ENCODE measurements around the gene TNNI3.

TNNI3 gene

DNA sequence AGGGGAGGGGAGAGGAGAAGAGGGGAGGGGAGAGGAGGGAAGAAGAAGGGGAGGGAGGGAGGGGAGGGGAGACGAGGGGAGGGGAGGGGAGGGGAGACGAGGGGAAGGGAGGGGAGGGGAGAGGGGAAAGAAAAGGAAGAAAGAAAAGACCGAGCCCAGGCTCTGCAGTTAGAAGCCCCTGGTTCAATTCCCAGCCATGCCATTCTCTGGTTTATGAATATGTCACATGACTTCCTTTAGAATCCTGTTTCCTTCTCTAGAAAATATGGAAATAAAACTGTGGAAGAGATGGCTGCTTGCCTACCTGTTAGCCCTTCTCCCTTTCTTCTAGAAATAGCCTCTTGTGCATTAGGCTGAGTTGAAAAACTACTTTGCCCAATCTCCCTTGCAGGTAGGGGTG, 22.8 kb downstream of the TNNI3 start:
- Histone ChIP-seq H3K27ac (ENCODE audit: low read depth, low read length) (no peak overlapping the region), H3K4me3 (ENCODE audit: insufficient read depth, low read length, poor library complexity, severe bottlenecking) (no peak overlapping the region), H3K9me3 (ENCODE audit: insufficient read depth, low read length) (no peaks in the 10 kb centered on the region), H4K20me1 (ENCODE audit: low read depth, low read length) (no peaks in the 10 kb centered on the region), H3K9ac (ENCODE audit: low read length) (no peak overlapping the region), H3K4me2 (ENCODE audit: low read depth, low read length, poor library complexity, severe bottlenecking) (no peak overlapping the region), H2AFZ (ENCODE audit: low read depth, low read length, severe bottlenecking) (no peak overlapping the region), H3K9me2 (replicated peaks; ENCODE audit: insufficient read depth, low read length) (no peaks in the 10 kb centered on the region), H3F3A (ENCODE audit: insufficient read depth) (no peaks in the 10 kb centered on the region), H3K79me2 (ENCODE audit: insufficient read depth, low read length) (no peaks in the 10 kb centered on the region), H3K27me3 (ENCODE audit: low read length) (no peaks in the 10 kb centered on the region), H3K36me3 (ENCODE audit: low read length) (no peaks in the 10 kb centered on the region)
- TF ChIP-seq CTCF (IDR thresholded peaks at IDR 0.05; ENCODE audit: insufficient read depth, low read length, poor library complexity, severe bottlenecking) (no peak), EZH2phosphoT487 (conservative IDR thresholded peaks at IDR 0.05; ENCODE audit: low read length) (no peak)

DNA sequence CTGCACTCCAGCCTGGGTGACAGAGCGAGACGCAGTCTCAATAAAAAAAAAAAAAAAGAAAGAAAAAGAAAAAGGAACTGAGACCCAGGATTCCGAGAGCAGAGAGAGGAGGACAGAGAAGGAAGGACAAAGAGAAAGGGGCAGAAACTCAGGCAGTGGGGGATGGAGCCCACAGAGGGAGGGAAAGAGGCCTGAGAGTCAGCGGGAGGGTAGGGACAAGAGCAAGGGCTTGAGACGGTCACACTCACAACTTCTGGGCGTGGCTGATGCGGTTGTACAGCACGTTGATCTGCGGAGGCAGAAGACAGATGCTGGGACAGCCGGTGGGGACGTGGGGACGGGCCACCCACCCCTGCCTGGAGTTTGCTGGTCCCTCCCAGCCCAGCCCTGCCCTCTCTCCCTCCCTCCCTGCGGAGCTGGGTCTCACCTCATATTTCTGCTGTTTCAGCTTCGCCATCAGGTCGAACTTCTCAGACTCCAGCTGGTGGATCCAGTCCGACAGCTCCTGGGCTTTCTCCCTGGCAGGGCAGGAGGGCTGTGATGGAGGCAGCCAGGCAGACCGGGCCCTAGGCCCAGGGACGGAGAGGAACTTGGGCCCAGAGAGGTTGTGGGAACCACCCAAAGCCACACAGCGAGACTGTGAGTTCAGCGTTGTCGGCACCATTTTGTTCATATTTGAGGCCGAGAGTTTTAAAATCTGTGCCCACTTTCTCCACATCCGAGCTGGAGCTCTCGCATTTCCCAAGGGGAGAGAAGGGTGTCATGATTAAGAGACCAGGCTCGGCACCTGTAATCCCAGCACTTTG, 23.7 kb downstream of the TNNI3 start:
- Histone ChIP-seq H3K9ac (ENCODE audit: low read length) (no peak overlapping the region), H3K27ac (ENCODE audit: low read depth, low read length) (no peak overlapping the region), H3K79me2 (ENCODE audit: insufficient read depth, low read length) (no peaks in the 10 kb centered on the region), H3K27me3 (ENCODE audit: low read length) (no peaks in the 10 kb centered on the region), H3K4me3 (ENCODE audit: insufficient read depth, low read length, poor library complexity, severe bottlenecking) (no peak overlapping the region), H4K20me1 (ENCODE audit: low read depth, low read length) (no peaks in the 10 kb centered on the region), H3K4me2 (ENCODE audit: low read depth, low read length, poor library complexity, severe bottlenecking) (peak overlapping the region; percentile 24), H3K36me3 (ENCODE audit: low read length) (no peaks in the 10 kb centered on the region), H3K9me2 (replicated peaks; ENCODE audit: insufficient read depth, low read length) (no peaks in the 10 kb centered on the region), H2AFZ (ENCODE audit: low read depth, low read length, severe bottlenecking) (no peak overlapping the region), H3K9me3 (ENCODE audit: insufficient read depth, low read length) (no peaks in the 10 kb centered on the region), H3F3A (ENCODE audit: insufficient read depth) (no peaks in the 10 kb centered on the region)
- TF ChIP-seq EZH2phosphoT487 (conservative IDR thresholded peaks at IDR 0.05; ENCODE audit: low read length) (no peak), CTCF (IDR thresholded peaks at IDR 0.05; ENCODE audit: insufficient read depth, low read length, poor library complexity, severe bottlenecking) (no peak)

GRCh38 chr19:55132453-55133129, 24.9 kb downstream of the TNNI3 start:
- Histone ChIP-seq H3K27ac (ENCODE audit: low read depth, low read length) (no peak overlapping the region), H3K27me3 (ENCODE audit: low read length) (no peaks in the 10 kb centered on the region), H3K9ac (ENCODE audit: low read length) (no peak overlapping the region), H3K36me3 (ENCODE audit: low read length) (no peaks in the 10 kb centered on the region), H4K20me1 (ENCODE audit: low read depth, low read length) (no peaks in the 10 kb centered on the region), H2AFZ (ENCODE audit: low read depth, low read length, severe bottlenecking) (no peak overlapping the region), H3K4me3 (ENCODE audit: insufficient read depth, low read length, poor library complexity, severe bottlenecking) (no peak overlapping the region), H3F3A (ENCODE audit: insufficient read depth) (no peaks in the 10 kb centered on the region), H3K9me2 (replicated peaks; ENCODE audit: insufficient read depth, low read length) (no peaks in the 10 kb centered on the region), H3K4me2 (ENCODE audit: low read depth, low read length, poor library complexity, severe bottlenecking) (no peak overlapping the region), H3K79me2 (ENCODE audit: insufficient read depth, low read length) (no peaks in the 10 kb centered on the region), H3K9me3 (ENCODE audit: insufficient read depth, low read length) (no peaks in the 10 kb centered on the region)
- TF ChIP-seq EZH2phosphoT487 (conservative IDR thresholded peaks at IDR 0.05; ENCODE audit: low read length): no peak
- peak; percentile 26 for TF ChIP-seq CTCF (IDR thresholded peaks at IDR 0.05; ENCODE audit: insufficient read depth, low read length, poor library complexity, severe bottlenecking)
